Measurements from ENCODE around the gene KIAA1586. TPM values are rescaled to one million over a fixed set of nuclear protein-coding genes. Genes with fewer than 3 reads are reported as not detected.

KIAA1586 gene
- total RNA-seq, 1 donor from 2014 or later: 18.4 TPM

Other genes with a start within 250 kb of the KIAA1586 start
- 0.14 and 0.34 TPM in 2 replicates for gene BEND6, start 91.6 kb upstream of the KIAA1586 start, total RNA-seq
- 60.4 and 69.1 TPM in 2 replicates for gene ZNF451, start 43.5 kb downstream of the KIAA1586 start, total RNA-seq
- 1.5 and 2.0 TPM in 2 replicates for gene BAG2, start 125.6 kb downstream of the KIAA1586 start, total RNA-seq
- gene RAB23, start 175.6 kb downstream of the KIAA1586 start, total RNA-seq: 8.1 and 9.0 TPM in 2 replicates

All from dermis blood vessel endothelial cell (primary cell).